SK-N-SH (cell line): Measurements from ENCODE around the gene PUS1. TPM values are rescaled to one million over a fixed set of nuclear protein-coding genes. Genes with fewer than 3 reads are reported as not detected.

Source experiments
- CTCF ChIA-PET: fragments of 300-600, 350-600 bp; formaldehyde crosslinking; extraction: SDS; loops from one replicate; lab custom pipeline; 2021; lab: Yijun Ruan, JAX
- POLR2A ChIA-PET: fragments of 350-600 bp; sonication (Branson Sonifier 250); formaldehyde crosslinking; extraction: SDS; loops from one replicate; lab custom pipeline; 2020; ENCODE audit warnings: antibody characterized with exemption, inconsistent platforms; lab: Yijun Ruan, JAX
- DNase-seq: peaks from one replicate; pipeline ENCODE4 v3.0.0; 2012
- H2AFZ ChIP-seq: fragments of 200-600 bp; sonication (generic); 2 replicates; pipeline ENCODE4 v1.8.1; 2016; ENCODE audit warnings: antibody characterized with exemption, mild to moderate bottlenecking, low read depth
- H3F3A ChIP-seq: fragments of 200-600 bp; sonication (generic); replicated peaks from 2 replicates; pipeline ENCODE3; 2016; ENCODE audit warnings: antibody characterized with exemption, mild to moderate bottlenecking; ENCODE audit not compliant: insufficient read depth
- H3K27ac ChIP-seq, 2 experiments: fragments of 200-500 bp in 1 of 2; fragments of 200-600 bp in 1 of 2; sonication (Bioruptor generic) in 1 of 2; sonication (generic), shearing (Covaris generic) in 1 of 2; 2 replicates each; pipeline versions ENCODE4 v1.5.1 to v1.6.1; 2014 to 2016; ENCODE audit warnings: low read depth in 2 of 2, inconsistent platforms in 1 of 2, low read length in 1 of 2, mild to moderate bottlenecking in 1 of 2, mixed read lengths in 1 of 2
- H3K27me3 ChIP-seq: fragments of 200-600 bp; sonication (generic), shearing (Covaris generic); 2 replicates; pipeline ENCODE4 v1.6.1; 2016; ENCODE audit warnings: mixed run types; ENCODE audit not compliant: insufficient read depth
- H3K36me3 ChIP-seq, 2 experiments: fragments of 200-500 bp in 1 of 2; fragments of 200-600 bp in 1 of 2; sonication (Bioruptor generic) in 1 of 2; sonication (generic) in 1 of 2; replicated peaks in 1 of 2; 2 replicates each; pipeline versions ENCODE3 to v1.5.1; 2014 to 2016; ENCODE audit warnings: low read length in 1 of 2, mild to moderate bottlenecking in 1 of 2; ENCODE audit not compliant: insufficient read depth in 2 of 2, control insufficient read depth in 1 of 2
- H3K4me1 ChIP-seq, 2 experiments: fragments of 200-500 bp in 1 of 2; fragments of 200-600 bp in 1 of 2; sonication (Bioruptor generic) in 1 of 2; sonication (generic), shearing (Covaris generic) in 1 of 2; 2 replicates each; pipeline versions ENCODE4 v1.5.1 to v1.6.1; 2014 to 2016; ENCODE audit warnings: low read depth in 1 of 2, low read length in 1 of 2, mixed run types in 1 of 2; ENCODE audit not compliant: insufficient read depth in 2 of 2, control insufficient read depth in 1 of 2
- H3K4me2 ChIP-seq: fragments of 200-600 bp; sonication (generic), shearing (Covaris generic); 2 replicates; pipeline ENCODE4 v1.6.1; 2017; ENCODE audit warnings: mixed run types
- H3K4me3 ChIP-seq, 2 experiments: fragments of 200-500 bp in 1 of 2; fragments of 200-600 bp in 1 of 2; sonication (Bioruptor generic) in 1 of 2; sonication (generic), shearing (Covaris generic) in 1 of 2; 2 replicates each; pipeline versions ENCODE4 v1.5.1 to v1.8.1; 2014 to 2016; ENCODE audit warnings: low read depth in 2 of 2, inconsistent platforms in 1 of 2, low read length in 1 of 2, mild to moderate bottlenecking in 1 of 2, mixed read lengths in 1 of 2, moderate library complexity in 1 of 2
- H3K79me2 ChIP-seq: fragments of 200-600 bp; sonication (generic); 2 replicates; pipeline ENCODE4 v1.8.1; 2017; ENCODE audit warnings: mild to moderate bottlenecking; ENCODE audit not compliant: insufficient read depth
- H3K9ac ChIP-seq: fragments of 200-600 bp; sonication (generic); 2 replicates; pipeline ENCODE4 v1.6.1; 2017; ENCODE audit warnings: mixed run types
- H3K9me2 ChIP-seq: fragments of 200-600 bp; sonication (generic); 2 replicates; pipeline ENCODE4 v1.6.1; 2017; ENCODE audit warnings: mixed run types
- H3K9me3 ChIP-seq: fragments of 200-600 bp; sonication (generic); 2 replicates; pipeline ENCODE4 v1.6.1; 2017; ENCODE audit warnings: mixed run types, mild to moderate bottlenecking, moderate library complexity
- H4K20me1 ChIP-seq: fragments of 200-600 bp; sonication (generic); 2 replicates; pipeline ENCODE4 v1.6.1; 2017; ENCODE audit warnings: mild to moderate bottlenecking, mixed run types; ENCODE audit not compliant: insufficient read depth
- FOSL2 ChIP-seq: IDR thresholded peaks from 2 replicates; pipeline ENCODE4 v1.4.0; 2012; ENCODE audit warnings: low read depth, mild to moderate bottlenecking, moderate library complexity, borderline replicate concordance
- FOXJ3 ChIP-seq: sonication (generic); formaldehyde crosslinking; IDR thresholded peaks from 2 replicates; pipeline ENCODE4 v1.5.1; 2020; ENCODE audit warnings: mild to moderate bottlenecking, missing genetic modification reagents
- GATA2 ChIP-seq: sonication (generic); formaldehyde crosslinking; IDR thresholded peaks from 2 replicates; pipeline ENCODE4 v1.5.0; 2020; ENCODE audit warnings: mild to moderate bottlenecking, missing genetic modification reagents
- JUND ChIP-seq: IDR thresholded peaks from 2 replicates; pipeline ENCODE4 v1.4.0; 2012
- NFIC ChIP-seq: IDR thresholded peaks from 2 replicates; pipeline ENCODE4 v1.4.0; 2012; ENCODE audit warnings: borderline replicate concordance
- POLR2AphosphoS5 ChIP-seq: IDR thresholded peaks from 2 replicates; pipeline ENCODE4 v1.6.1; 2012; ENCODE audit warnings: low read depth, low read length
- RAD21 ChIP-seq: IDR thresholded peaks from 2 replicates; pipeline ENCODE4 v1.6.1; 2012; ENCODE audit warnings: mild to moderate bottlenecking, low read length
- RFX5 ChIP-seq: IDR thresholded peaks from 2 replicates; pipeline ENCODE4 v1.6.1; 2012; ENCODE audit warnings: mild to moderate bottlenecking, improper control_type of control experiment, low read length
- SMC3 ChIP-seq: IDR thresholded peaks from 2 replicates; pipeline ENCODE4 v1.6.1; 2012; ENCODE audit warnings: low read depth, low read length, improper control_type of control experiment
- TCF12 ChIP-seq: IDR thresholded peaks from 2 replicates; pipeline ENCODE4 v1.4.0; 2012
- TEAD4 ChIP-seq: IDR thresholded peaks from 2 replicates; pipeline ENCODE4 v1.4.0; 2012; ENCODE audit warnings: mild to moderate bottlenecking, borderline replicate concordance; ENCODE audit not compliant: insufficient read depth
- USF2 ChIP-seq: fragments of 150-350 bp; IDR thresholded peaks from 2 replicates; pipeline ENCODE4 v1.6.1; 2017; ENCODE audit warnings: antibody characterized with exemption, low read length, low read depth, borderline replicate concordance
- WGBS: methylation state at CpG from one replicate; pipeline ENCODE4 v1.1.6; 2017; ENCODE audit warnings: low lambda C conversion rate; 5-methylcytosine and 5-hydroxymethylcytosine counted together
- polyA plus RNA-seq, 3 experiments: library from polyadenylated mRNA; depleted of rRNA; stranded (reverse); fragments of >200 nt; gene quantifications; 2 replicates each; pipeline ENCODE4 v1.2.3, GENCODE V29; 2012
- TF ChIP-seq, protein P1 (sequence below): IDR thresholded peaks from 2 replicates; pipeline ENCODE4 v1.4.0; 2012; ENCODE audit warnings: low read depth

The PUS1 gene
- polyA plus RNA-seq, 1 of the 3 experiments (the other 2 are of a cell fraction): 53.1 TPM

GRCh38 chr12:131983026-131983425 lies 54.0 kb downstream of the PUS1 start:
- ChIA-PET POLR2A (interaction anchor here (1.1 kb wide), 1 partner anchor 13 kb away, joined by 3 read pairs; no protein-coding TSS in a partner anchor), CTCF (interaction anchor here (0.9 kb wide), 1 partner anchor 147 kb away, joined by 3 read pairs; no protein-coding TSS in a partner anchor)
- no peaks in the 10 kb centered on the region for H3K9me2 ChIP-seq
- peaks cover 29% of the 10 kb centered on the region for H4K20me1 ChIP-seq
- H3K36me3 ChIP-seq: peaks cover 34 to 35% of the 10 kb centered on the region in 2 experiments
- H3K79me2 ChIP-seq: peaks cover 24% of the 10 kb centered on the region
- no peak for TF ChIP-seq GATA2 (CRISPR knock-in tag)
- TF ChIP-seq NFIC: no peak
- TF ChIP-seq RAD21: no peak
- TF ChIP-seq SMC3: no peak
- TF ChIP-seq POLR2AphosphoS5: no peak
- TF ChIP-seq JUND: no peak
- TF ChIP-seq RFX5: no peak
- TF ChIP-seq TEAD4: no peak
- no peak for TF ChIP-seq TCF12
- TF ChIP-seq FOXJ3: no peak
- TF ChIP-seq USF2: no peak
- TF ChIP-seq, protein P1, sequence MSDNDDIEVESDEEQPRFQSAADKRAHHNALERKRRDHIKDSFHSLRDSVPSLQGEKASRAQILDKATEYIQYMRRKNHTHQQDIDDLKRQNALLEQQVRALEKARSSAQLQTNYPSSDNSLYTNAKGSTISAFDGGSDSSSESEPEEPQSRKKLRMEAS: no peak
- no peak for TF ChIP-seq FOSL2
- peaks cover 4% of the 10 kb centered on the region for H3F3A ChIP-seq
- H3K27me3 ChIP-seq: no peaks in the 10 kb centered on the region
- no peaks in the 10 kb centered on the region for H3K9me3 ChIP-seq
- H3K4me2 ChIP-seq: no peak overlapping the region
- WGBS: 100% methylated on average over 5 of the region's 6 CpGs
- H3K4me3 ChIP-seq: no peak overlapping the region
- H3K9ac ChIP-seq: no peak overlapping the region
- no peak overlapping the region for H2AFZ ChIP-seq
- no peak for DNase-seq
- 0 out of 4 replicates have a peak, but pooled peaks cover 0 to 3% of the 10 kb centered on the region in 2 experiments for H3K4me1 ChIP-seq
- H3K27ac ChIP-seq: no peak overlapping the region

DNA sequence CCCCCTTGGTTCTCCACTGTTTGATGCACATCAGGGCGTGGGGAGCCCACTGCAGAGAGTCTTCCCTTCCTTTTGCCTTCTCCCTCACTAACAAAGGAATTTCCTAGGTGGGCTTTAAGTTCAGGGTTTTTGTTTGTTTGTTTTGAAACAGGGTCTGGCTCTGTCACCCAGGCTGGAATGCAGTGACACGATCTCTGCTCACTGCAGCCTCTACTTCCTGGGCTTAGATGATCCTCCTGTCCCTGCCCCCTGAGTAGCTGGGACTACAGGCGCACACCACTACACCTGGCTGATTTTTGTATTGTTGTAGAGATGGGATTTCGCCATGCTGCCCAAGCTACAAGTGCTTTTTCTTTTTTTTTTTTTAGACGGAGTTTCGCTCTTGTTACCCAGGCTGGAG lies 54.5 kb downstream of the PUS1 start:
- Histone ChIP-seq H3K4me1 (0 out of 4 replicates have a peak, but pooled peaks cover 0 to 3% of the 10 kb centered on the region in 2 experiments), H3K9me2 (no peaks in the 10 kb centered on the region), H3K27ac (no peak overlapping the region), H3K9me3 (no peaks in the 10 kb centered on the region), H3K27me3 (no peaks in the 10 kb centered on the region), H4K20me1 (peaks cover 24% of the 10 kb centered on the region), H3K36me3 (peaks cover 34 to 40% of the 10 kb centered on the region in 2 experiments), H2AFZ (no peak overlapping the region), H3K79me2 (peaks cover 19% of the 10 kb centered on the region), H3K4me2 (no peak overlapping the region), H3K9ac (no peak overlapping the region), H3K4me3 (no peak overlapping the region), H3F3A (peaks cover 4% of the 10 kb centered on the region)
- ChIA-PET CTCF (interaction anchor here (1.2 kb wide), 1 partner anchor 26 kb away, joined by 3 read pairs; no protein-coding TSS in a partner anchor), POLR2A (no interaction called here)
- DNase-seq: no peak
- TF ChIP-seq JUND: no peak
- no peak for TF ChIP-seq TCF12
- WGBS: 92% methylated on average over 6 of the region's 6 CpGs
